Measurements from ENCODE around the gene RASAL3.

The RASAL3 gene

GRCh38 chr19:15508035-15508710 is 43.8 kb upstream of the RASAL3 start, which contains the start of gene CYP4F22:
Gene CYP4F22, plus strand, starts transcription at chr19:15508525. Its CDS starts 16,812 bp downstream, at chr19:15525337.
- TF ChIP-seq SNAI2 (CRISPR knock-in tag; IDR thresholded peaks at IDR 0.05) (no peak), PATZ1 (CRISPR knock-in tag; IDR thresholded peaks at IDR 0.05; ENCODE audit: borderline replicate concordance) (no peak), ZNF70 (CRISPR knock-in tag; IDR thresholded peaks at IDR 0.05) (no peak), ESRRG (CRISPR knock-in tag; IDR thresholded peaks at IDR 0.05) (no peak), ARNTL (CRISPR knock-in tag; IDR thresholded peaks at IDR 0.05; ENCODE audit: borderline replicate concordance, low read depth) (no peak), BACH2 (CRISPR knock-in tag; IDR thresholded peaks at IDR 0.05; ENCODE audit: borderline replicate concordance) (no peak), GLIS3 (CRISPR knock-in tag; IDR thresholded peaks at IDR 0.05) (no peak), CREB5 (CRISPR knock-in tag; IDR thresholded peaks at IDR 0.05; ENCODE audit: low read depth) (no peak), ZNF565 (CRISPR knock-in tag; conservative IDR thresholded peaks at IDR 0.05; ENCODE audit: low read depth) (no peak), TOX (CRISPR knock-in tag; IDR thresholded peaks at IDR 0.05; ENCODE audit: borderline replicate concordance) (no peak), CSDC2 (CRISPR knock-in tag; IDR thresholded peaks at IDR 0.05) (no peak), ISL1 (CRISPR knock-in tag; IDR thresholded peaks at IDR 0.05) (no peak), ZFP3 (CRISPR knock-in tag; IDR thresholded peaks at IDR 0.05) (no peak), OSR1 (CRISPR knock-in tag; IDR thresholded peaks at IDR 0.05) (no peak), POU6F1 (CRISPR knock-in tag; IDR thresholded peaks at IDR 0.05; ENCODE audit: borderline replicate concordance, low read depth) (no peak)
- ATAC-seq, result no peak; the same call in 2 of the 3 replicates

GRCh38 chr19:15507068-15508034 is 43.0 kb upstream of the RASAL3 start:
- no peak for ATAC-seq
- TF ChIP-seq ZNF70 (CRISPR knock-in tag; IDR thresholded peaks at IDR 0.05) (no peak), SNAI2 (CRISPR knock-in tag; IDR thresholded peaks at IDR 0.05) (no peak), CREB5 (CRISPR knock-in tag; IDR thresholded peaks at IDR 0.05; ENCODE audit: low read depth) (no peak)

GRCh38 chr19:15506074-15506571 is 41.8 kb upstream of the RASAL3 start:
- ATAC-seq, result no peak
- TF ChIP-seq CSRNP3 (CRISPR knock-in tag; IDR thresholded peaks at IDR 0.05), result no peak
- TF ChIP-seq PPARA (CRISPR knock-in tag; IDR thresholded peaks at IDR 0.05; ENCODE audit: borderline replicate concordance), result no peak
- TF ChIP-seq ZFP3 (CRISPR knock-in tag; IDR thresholded peaks at IDR 0.05), result no peak
- no peak for TF ChIP-seq TCF4 (CRISPR knock-in tag; IDR thresholded peaks at IDR 0.05; ENCODE audit: borderline replicate concordance)
- TF ChIP-seq OSR1 (CRISPR knock-in tag; IDR thresholded peaks at IDR 0.05), result no peak
- no peak for TF ChIP-seq ZC3H10 (CRISPR knock-in tag; IDR thresholded peaks at IDR 0.05)
- TF ChIP-seq ZFP30 (CRISPR knock-in tag; IDR thresholded peaks at IDR 0.05), result no peak
- no peak for TF ChIP-seq ARNTL (CRISPR knock-in tag; IDR thresholded peaks at IDR 0.05; ENCODE audit: borderline replicate concordance, low read depth)
- TF ChIP-seq ISL1 (CRISPR knock-in tag; IDR thresholded peaks at IDR 0.05), result no peak
- TF ChIP-seq POU6F1 (CRISPR knock-in tag; IDR thresholded peaks at IDR 0.05; ENCODE audit: borderline replicate concordance, low read depth), result no peak
- no peak for TF ChIP-seq GLIS3 (CRISPR knock-in tag; IDR thresholded peaks at IDR 0.05)
- no peak for TF ChIP-seq BACH2 (CRISPR knock-in tag; IDR thresholded peaks at IDR 0.05; ENCODE audit: borderline replicate concordance)
- TF ChIP-seq SNAI2 (CRISPR knock-in tag; IDR thresholded peaks at IDR 0.05), result no peak
- TF ChIP-seq CSDC2 (CRISPR knock-in tag; IDR thresholded peaks at IDR 0.05), result no peak
